Sciatic nerve (tissue), 2 donors: ENCODE measurements around the gene UGT1A5. TPM values are rescaled to one million over a fixed set of nuclear protein-coding genes. Genes with fewer than 3 reads are reported as not detected.

Experiments
- ATAC-seq: fragments of 200-7000 bp; cut with Tn5 transposase; one replicate; pipeline ENCODE4 v1.9.1; 2020; ENCODE audit warnings: mild to moderate bottlenecking, moderate library complexity
- DNase-seq: peaks from one replicate; pipeline ENCODE4 v3.0.0-alpha.2; 2020; ENCODE audit warnings: low spot score
- intact Hi-C: fragments of 100-400 bp; cut with DNase I; formaldehyde crosslinking; loops from one replicate; pipeline ENCODE4 v1.14.2; 2022
- total RNA-seq: library from RNA; stranded (reverse); fragmentation: NEBNext Ultra II Directional; extraction: Animal tissue kit (Norgen Biotek cat#: 25700); gene quantifications from one replicate; pipeline ENCODE4 v1.2.1, GENCODE V29; 2021
- donor health status: DM: no; HTN: no; CAD: no.
- donor health status: DM: no; HTN: no; CAD: no.

Gene UGT1A5
- total RNA-seq, 1 donor from 2014 or later = not detected

DNA sequence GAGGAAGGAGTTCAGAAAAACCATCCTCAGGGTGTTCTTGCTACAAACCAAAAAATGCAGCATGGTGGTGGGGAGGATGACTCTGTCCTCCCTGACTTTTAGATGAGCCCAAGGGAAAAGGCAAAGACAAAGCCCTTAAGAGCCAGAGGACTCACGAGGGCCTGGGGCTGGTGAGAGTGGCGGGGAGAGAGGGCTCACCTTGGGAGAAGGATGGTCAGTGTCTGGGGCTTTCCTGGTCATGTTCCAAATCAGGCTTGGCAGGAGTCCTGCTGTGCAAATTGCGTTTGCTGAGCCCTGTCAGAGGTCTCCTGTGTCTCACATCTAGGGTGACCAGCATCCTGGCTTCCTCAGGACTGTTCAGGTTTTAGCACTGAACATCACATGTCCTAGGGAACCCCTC, 52.1 kb downstream of the UGT1A5 start:
- intact Hi-C loops = no loop called here
- ATAC-seq (no peak), DNase-seq (no peak)

DNA sequence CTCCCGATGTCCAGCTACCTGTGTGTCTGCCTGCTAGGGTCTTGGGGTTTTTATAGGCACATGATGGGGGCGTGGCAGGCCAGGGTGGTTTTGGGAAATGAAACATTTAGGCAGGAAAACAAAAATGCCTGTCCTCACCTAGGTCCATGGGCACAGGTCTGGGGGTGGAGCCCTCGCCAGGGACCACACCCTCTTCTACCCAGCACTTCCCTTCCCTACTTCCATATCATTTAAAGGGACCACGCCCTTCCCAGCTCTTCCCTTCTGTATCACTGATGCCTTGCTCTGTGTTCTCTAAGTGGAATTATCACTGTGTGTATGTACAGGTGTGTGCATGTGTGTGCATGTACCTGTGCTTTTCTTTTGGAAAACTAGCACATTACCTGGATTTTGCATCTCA, 53.7 kb downstream of the UGT1A5 start:
- intact Hi-C loops = no loop called here
- no peak for ATAC-seq
- DNase-seq = no peak

DNA sequence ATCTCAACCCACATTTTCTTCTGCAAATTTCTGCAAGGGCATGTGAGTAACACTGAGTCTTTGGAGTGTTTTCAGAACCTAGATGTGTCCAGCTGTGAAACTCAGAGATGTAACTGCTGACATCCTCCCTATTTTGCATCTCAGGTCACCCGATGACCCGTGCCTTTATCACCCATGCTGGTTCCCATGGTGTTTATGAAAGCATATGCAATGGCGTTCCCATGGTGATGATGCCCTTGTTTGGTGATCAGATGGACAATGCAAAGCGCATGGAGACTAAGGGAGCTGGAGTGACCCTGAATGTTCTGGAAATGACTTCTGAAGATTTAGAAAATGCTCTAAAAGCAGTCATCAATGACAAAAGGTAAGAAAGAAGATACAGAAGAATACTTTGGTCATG, 55.4 kb downstream of the UGT1A5 start:
- DNase-seq = no peak
- intact Hi-C loops = no loop called here
- no peak for ATAC-seq

DNA sequence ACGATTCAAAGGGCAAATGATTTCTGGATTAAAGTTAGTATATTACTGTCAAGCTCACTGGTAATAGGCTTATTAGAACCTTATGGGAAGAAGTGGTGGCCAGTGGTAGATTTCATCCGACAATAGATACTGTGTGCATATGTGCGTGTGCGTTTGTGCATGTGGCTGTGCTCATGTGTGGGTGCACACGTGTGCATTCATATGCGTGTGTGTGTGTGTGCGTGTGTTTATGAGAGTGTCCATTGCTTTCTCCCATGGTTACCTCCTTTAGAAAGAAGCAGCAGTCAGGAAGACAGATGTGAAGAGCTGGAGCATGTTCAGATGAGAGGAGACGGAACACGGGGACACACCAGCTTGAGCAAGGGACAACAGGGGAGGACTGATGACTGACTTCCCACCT, 56.6 kb downstream of the UGT1A5 start:
- no peak for DNase-seq
- intact Hi-C loops = no loop called here
- ATAC-seq = no peak

DNA sequence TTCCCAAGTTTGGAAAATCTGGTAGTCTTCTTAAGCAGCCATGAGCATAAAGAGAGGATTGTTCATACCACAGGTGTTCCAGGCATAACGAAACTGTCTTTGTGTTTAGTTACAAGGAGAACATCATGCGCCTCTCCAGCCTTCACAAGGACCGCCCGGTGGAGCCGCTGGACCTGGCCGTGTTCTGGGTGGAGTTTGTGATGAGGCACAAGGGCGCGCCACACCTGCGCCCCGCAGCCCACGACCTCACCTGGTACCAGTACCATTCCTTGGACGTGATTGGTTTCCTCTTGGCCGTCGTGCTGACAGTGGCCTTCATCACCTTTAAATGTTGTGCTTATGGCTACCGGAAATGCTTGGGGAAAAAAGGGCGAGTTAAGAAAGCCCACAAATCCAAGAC, 59.4 kb downstream of the UGT1A5 start:
- DNase-seq (no peak), ATAC-seq (no peak)
- intact Hi-C loops = no loop called here

DNA sequence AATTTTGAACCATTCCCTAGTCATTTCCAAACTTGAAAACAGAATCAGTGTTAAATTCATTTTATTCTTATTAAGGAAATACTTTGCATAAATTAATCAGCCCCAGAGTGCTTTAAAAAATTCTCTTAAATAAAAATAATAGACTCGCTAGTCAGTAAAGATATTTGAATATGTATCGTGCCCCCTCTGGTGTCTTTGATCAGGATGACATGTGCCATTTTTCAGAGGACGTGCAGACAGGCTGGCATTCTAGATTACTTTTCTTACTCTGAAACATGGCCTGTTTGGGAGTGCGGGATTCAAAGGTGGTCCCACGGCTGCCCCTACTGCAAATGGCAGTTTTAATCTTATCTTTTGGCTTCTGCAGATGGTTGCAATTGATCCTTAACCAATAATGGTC, 59.9 kb downstream of the UGT1A5 start:
- no peak for ATAC-seq
- intact Hi-C loops = no loop called here
- no peak for DNase-seq

DNA sequence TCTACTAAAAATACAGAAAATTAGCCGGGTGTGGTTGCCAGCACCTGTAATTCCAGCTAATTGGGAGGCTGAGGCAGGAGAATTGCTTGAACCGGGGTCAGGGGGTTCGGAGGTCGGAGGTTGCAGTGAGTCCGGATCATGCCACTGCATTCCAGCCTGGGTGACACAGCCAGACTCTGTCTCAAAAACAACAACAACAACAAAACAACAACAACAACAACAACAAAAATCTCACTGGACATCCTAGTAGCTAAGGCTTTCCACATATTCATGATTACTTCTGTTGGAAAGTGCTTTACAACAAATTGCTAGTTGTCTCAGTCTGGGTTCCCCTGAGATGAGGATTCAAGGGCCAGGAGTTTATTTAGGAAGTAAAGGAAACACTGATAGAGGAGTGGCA, 61.1 kb downstream of the UGT1A5 start:
- intact Hi-C loops = no loop called here
- ATAC-seq (no peak), DNase-seq (no peak)

DNA sequence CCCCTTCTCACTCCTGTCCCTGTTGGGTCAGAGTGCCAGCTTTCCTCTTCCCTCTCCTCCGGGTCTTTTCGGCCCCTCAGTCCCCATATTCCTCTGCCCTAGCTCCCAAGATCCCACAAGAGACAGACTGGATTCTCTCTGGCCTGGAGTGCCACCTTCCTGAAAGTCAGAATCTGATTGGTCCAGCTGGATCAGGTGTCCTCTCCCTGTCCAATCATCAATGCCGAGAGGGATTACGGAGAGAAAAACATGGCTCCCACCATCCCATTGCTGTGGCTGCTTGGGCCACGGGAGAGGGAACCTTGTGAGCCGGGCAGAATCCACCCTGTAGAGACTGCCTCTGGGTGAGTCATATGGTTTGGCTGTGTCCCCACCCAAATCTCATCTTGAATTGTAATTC, 62.7 kb downstream of the UGT1A5 start:
- intact Hi-C loops = no loop called here
- ATAC-seq (no peak), DNase-seq (no peak)

DNA sequence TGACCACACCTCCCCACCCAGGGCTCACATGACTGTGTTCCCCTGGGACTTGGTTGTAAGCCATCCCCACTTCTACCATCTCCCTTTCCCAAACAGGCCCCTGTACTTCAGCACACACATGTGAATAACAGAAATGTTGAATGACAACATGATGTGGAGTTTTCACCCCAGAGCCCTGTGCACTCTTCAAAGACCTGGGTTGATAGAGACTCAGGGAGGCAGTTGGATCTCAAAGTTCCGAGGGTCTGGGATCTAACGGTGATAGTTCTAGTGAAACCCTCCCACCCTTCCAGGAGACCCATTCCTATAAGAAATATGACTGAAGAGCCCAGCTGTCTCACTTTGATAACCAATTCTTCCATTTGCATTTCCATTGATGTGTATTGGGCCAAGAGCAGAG, 65.3 kb downstream of the UGT1A5 start, which contains the start of gene MROH2A:
Gene MROH2A, plus strand, starts transcription at position 301 of the 400 bp plus-strand sequence. CDS start 1,029 bp downstream, outside the sequence.
- DNase-seq (no peak), ATAC-seq (no peak)
- intact Hi-C loops = no loop called here

DNA sequence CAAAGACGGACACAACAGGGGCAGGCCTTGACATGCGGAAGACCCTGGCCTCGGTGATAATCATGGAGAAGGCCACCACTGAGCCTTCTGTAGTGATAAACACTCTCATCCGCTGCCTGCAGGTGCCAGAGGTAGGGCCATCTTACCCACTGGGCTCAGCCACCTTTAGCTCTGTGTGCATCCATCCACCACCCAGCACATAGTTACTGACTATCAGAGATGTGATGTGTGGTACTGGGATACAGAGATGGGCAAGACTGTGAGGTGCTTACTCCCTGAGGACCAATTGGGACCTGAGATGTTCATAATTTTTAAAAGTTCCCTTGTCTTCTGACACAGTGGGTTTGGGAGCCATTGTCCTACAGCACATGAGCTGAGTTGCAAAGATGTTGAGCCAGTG, 67.0 kb downstream of the UGT1A5 start:
- intact Hi-C loops = no loop called here
- DNase-seq = no peak
- ATAC-seq = no peak

DNA sequence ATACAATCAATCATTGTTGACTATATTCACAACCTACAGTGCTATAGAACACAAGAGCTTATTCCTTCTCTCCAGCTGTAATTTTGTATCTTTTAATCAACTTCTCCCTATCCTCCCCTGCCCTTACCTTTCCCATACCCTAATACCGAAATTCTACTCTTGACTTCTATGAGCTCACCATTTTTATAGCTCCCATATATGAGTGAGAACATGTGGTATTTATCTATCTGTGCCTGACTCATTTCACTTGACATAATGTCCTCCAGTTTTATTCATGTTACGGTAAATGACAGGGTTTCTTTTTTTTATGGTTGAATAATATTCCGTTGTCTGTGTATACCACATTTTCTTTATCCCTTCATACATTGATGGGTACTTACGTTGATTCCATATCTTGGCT, 68.1 kb downstream of the UGT1A5 start:
- no peak for ATAC-seq
- DNase-seq = no peak
- intact Hi-C loops = no loop called here

DNA sequence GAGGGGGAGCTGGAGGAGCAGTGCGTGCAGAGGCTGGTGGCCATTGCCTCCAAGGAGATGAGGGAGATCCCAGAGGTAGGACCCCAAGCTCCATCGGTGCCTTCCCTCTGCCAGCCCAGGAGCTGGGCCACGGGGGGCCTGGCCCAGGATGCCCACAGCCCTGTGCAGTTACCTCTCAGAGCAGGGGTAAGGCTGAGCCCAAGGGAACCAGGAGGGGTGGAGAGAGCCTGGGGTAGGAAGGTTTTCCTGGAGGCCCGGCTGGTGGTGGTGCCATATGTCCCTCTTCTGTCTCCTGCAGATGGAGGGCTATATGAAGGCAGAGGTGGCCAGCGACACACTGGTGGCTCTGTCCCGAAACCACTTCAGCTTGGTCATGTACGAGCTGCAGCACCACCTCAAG, 76.8 kb downstream of the UGT1A5 start:
- DNase-seq (no peak), ATAC-seq (no peak)
- intact Hi-C loops = no loop called here

DNA sequence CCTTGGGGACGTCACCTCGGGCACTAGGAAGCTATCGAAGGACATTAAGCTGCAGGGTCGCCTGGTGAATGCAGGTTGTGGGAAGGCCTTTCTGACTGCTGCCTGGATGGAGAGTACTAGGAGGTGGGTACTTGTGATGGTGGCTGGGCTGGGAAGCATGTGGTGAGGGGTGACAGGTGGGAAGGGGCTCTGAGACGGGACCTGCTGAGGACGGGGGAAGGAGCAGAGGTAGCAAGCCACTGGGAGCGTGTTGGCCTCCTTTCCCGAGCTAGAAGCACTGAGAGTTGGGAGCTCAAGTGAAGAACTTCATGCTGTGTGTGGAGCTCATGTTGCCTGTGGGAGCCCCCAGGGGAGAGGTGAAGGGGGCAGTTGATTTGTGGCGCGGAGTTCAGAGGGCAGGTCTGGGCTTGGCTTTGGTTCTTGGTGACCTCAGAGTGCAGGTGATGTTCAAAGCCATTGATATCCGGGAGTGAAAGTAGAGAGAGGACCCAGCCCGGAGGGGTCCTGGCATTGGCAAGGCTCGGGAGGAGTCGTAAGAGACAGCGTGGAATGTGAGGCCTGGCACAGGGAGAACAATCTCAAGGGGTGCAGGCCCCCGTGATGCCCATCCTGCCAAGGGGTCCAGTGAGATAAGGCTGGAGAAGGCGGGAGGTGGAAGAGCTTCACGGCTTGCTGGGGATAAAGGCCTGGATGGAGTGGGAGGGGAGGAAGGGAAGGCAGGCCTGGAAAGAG, 78.6 kb downstream of the UGT1A5 start:
- ATAC-seq = no peak

DNA sequence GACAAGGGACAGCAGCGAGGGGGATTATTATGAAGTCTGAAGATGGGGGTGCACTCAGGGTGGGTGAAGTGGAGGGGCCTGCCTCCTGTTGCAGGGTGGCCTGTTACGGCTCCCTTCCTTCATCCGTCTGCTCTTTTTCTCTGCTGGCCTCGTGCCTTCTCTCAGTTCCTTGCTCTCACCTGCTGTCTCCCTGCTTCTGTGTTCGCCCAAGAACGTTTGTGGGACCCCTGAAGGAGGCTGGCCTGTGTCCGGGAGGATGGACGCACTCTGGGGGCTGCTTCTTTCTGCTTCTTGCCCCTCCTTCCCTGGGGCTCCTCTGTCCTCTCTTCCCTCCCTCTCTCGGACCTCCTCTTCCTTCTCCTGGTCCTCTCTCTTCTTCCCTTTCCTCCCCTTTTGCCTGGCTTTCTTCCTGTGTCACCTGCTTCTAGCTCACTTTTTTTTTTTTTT, 79.2 kb downstream of the UGT1A5 start:
- no peak for ATAC-seq
- DNase-seq = no peak
- intact Hi-C loops = no loop called here

More for the DNA sequence above, 78.6 kb downstream of the UGT1A5 start:
- intact Hi-C loops = no loop called here
- no peak for DNase-seq

DNA sequence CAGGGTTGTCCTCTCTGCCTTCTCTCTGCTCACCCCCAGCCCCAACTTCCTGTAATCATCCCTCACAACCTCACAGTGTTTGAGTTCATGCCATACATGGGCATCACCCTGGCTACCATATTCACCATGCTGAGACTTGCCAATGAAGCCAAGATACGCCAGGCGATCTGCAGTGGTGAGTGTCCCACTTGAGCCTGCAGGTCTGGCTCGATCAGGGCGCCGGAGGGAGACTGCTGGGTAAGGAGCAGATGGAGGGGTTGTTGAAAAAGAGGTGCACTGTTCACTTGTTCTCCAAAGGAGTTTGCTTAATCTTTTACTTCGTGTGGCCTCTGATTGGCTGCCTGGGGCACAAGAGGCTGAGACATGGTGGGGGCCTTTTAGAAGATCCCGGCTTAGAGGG, 80.0 kb downstream of the UGT1A5 start:
- ATAC-seq (no peak), DNase-seq (no peak)
- intact Hi-C loops = no loop called here

DNA sequence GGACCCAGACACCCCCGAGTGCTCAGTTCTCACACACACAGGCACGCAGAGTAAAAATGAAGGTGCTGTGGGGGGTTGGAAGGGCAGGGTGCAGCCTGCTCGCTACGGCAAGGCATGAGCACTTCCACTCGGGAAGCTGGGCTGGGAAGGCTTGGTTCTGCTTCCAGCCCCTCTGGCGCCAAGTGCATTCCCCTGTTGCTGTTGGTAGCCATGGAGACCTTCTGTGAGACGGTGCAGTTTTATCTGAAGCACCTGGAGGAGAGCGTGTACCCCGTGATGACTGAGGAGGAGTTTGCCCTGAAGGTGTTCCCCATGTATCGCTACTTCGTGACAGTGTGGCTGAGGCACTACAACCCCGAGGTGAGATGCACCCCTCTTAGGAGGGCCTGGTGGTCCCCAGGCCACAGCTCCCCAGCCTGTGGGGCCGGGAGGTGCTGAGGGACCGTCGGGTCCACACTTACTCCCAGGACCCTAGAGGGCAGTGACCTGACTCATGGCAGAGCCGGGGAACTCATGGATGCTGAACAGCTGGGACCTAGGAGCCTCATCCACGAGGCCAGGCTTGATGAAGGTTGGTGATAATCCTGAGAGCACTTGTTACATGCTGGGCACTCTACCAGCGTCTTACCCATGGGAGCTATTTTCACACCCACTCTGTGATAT, 80.9 kb downstream of the UGT1A5 start:
- no peak for ATAC-seq
- no peak for DNase-seq
- intact Hi-C loops = no loop called here

DNA sequence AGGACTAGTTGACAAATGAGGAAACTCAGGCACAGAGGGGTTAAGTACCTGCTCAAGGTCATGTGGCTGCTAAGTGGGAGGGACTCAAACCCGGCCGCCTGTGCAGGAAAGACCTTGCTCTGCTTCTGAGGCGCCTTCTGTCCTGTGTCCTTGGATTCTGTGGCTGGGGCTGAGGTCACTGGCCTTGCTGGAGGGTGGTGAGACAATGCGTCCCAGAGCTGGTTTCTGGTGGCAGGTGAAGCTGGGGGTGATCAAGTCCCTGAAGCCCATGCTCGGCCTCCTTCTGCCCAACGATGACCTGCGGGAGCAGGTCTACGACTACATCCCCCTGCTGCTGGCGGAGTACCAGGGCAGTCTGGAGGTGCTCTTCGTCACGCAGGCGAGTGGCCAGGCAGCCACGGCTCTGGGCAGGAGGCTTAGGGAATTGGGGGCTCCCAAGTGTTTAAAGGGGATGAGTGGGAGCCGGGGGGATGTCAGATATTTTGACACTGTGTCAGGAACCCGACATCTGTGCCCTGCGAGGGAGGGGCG, 81.5 kb downstream of the UGT1A5 start:
- DNase-seq (no peak), ATAC-seq (no peak)
- intact Hi-C loops = no loop called here

DNA sequence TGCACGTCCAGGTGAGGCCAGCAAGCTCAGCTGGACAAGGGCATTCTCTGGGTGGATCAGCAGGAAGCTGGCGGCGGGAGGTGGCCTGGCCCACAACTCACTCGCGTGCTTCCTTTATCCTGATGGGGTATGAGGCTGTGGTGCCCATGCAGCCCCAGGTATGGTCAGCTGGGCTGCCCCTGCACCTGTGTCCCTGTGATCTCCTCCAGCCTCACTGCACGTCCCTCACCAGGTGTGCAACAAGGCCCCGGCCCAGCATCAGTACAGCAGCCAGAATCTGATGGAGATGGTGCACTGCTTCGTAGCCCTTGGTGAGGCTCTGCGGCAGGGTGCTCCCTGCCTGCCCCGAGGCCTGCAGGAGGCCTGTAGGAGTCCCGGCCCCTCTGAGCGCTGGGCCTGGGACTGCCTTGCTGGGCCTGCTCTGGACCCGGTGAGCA, 83.0 kb downstream of the UGT1A5 start:
- no peak for DNase-seq
- peak; percentile 17 for ATAC-seq
- intact Hi-C loops = no loop called here

DNA sequence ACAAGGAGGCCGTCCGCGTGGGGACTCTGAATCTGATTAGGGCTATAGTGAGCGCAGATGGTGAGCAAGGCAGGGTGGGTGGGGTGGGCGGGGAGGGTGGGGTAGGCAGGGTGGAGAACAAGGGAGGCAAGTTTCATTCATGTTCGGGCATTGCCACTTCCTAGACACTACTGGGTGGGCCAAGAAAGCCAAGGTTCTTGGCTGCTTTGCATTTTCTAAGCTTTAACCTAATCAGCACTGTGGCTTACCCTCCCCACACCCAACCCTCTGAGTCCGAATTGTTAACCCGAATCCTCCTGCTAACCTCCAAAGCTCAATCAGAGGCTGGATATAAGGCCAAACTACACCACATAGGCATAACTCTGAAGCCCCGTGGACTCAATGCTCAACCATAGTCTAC, 83.5 kb downstream of the UGT1A5 start:
- DNase-seq (no peak), ATAC-seq (no peak)
- intact Hi-C loops = no loop called here

DNA sequence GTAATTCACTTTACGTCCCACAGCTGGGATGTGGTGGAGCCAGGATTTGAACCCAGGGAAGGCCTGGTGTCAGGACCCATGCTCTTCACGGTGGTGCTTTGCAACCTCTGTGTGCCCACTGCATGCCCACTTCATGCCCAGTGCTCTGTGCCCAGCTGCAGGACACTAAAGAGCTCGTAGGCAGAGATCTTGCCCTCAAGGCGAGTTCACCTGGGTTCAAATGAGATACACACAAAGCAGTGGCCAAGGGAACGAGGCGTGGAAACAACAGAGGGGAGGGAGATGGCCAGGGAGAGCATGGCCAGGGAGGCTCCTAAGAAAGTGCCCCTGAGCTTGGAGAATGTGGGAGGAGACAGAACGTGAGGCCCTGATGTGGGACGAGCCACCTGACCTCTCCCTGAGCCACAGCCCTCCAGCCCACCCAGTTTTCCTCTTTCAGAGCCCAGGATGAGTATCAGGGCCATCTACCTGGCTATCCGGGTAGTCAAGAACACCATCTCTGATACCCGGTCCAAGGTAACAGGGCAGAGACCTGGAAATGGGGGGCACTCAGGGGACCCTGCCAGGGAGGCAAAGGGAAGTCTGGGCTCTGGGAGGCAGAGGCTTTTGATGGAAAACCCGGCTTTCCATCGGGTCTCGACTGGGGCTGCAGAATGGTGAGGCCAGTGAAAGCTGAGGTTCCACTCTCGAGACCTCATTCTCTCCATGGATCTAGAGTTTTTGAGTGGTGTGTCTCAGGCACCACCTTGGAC, 85.8 kb downstream of the UGT1A5 start:
- ATAC-seq (no peak), DNase-seq (peak; percentile 9)
- intact Hi-C loops = no loop called here
